Body of pancreas (tissue), 4 donors: Measurements from ENCODE around the gene PCGF1.

Source experiments
- POLR2A ChIP-seq, 3 donors: fragments of 450-650 bp; IDR thresholded peaks; one replicate each; pipeline ENCODE4 v1.6.1; 2016; ENCODE audit warnings: antibody characterized with exemption in 3 of 3, mild to moderate bottlenecking in 2 of 3
- TF ChIP-seq, protein P1 (sequence below), 7 experiments: fragments of 450-650 bp in 4 of 7; fragments of 200-600 bp in 3 of 7; sonication (generic) in 3 of 7; IDR thresholded peaks; one replicate each; pipeline ENCODE4 v1.5.1; 2016 to 2019; ENCODE audit warnings: antibody characterized with exemption in 7 of 7

DNA sequence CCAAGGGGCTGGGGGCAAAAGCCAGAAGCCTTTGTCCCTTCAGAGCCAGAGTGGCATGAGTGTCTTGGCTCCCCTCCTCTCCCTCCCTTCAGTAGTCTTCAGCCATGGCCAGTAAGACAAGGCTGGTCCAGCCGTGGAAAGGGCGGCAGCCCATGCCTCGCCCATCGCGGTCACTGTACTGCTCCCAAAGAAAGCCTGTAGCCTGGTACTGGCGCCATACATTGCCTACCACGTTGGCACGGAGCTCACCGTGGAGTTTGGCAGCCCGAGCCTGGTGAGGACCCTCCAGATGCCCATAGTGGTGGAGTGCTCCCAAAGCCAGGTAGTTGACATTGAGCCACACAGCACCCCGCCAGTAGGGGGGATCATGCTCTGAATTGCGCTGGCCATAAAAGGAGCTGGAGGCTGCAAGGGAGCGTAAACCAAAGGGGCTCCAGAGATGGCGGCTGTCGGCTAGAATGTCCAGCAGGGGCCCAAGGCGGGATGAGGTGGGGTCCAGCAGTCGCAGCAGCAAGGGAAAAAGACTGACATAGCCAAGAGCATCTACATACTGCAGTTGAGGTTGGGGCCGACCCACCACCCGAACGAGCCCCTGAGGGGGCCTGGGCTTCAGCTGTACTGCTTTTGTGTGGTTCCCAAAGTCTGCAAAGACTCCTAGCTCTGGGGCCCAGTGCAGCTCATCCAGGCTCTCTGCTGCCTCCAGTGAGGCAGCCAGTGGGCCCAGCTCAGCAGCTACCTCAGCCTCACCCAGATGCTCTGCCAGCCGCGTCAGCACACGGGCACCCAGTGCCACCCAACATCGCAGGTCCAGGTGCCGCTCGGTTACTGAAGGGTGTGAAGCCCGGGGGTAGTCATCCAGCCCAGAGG, 46.1 kb downstream of the PCGF1 start:
- TF ChIP-seq, protein P1, sequence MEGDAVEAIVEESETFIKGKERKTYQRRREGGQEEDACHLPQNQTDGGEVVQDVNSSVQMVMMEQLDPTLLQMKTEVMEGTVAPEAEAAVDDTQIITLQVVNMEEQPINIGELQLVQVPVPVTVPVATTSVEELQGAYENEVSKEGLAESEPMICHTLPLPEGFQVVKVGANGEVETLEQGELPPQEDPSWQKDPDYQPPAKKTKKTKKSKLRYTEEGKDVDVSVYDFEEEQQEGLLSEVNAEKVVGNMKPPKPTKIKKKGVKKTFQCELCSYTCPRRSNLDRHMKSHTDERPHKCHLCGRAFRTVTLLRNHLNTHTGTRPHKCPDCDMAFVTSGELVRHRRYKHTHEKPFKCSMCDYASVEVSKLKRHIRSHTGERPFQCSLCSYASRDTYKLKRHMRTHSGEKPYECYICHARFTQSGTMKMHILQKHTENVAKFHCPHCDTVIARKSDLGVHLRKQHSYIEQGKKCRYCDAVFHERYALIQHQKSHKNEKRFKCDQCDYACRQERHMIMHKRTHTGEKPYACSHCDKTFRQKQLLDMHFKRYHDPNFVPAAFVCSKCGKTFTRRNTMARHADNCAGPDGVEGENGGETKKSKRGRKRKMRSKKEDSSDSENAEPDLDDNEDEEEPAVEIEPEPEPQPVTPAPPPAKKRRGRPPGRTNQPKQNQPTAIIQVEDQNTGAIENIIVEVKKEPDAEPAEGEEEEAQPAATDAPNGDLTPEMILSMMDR (IDR thresholded peaks at IDR 0.05), result peak in 1 of 7 experiments; percentile 4
- TF ChIP-seq POLR2A (IDR thresholded peaks at IDR 0.05), result no peak
